Hepatic stellate cell (primary cell): ENCODE results near the gene UBE2L5.

Source experiments
- DNase-seq: peaks from one replicate; pipeline ENCODE4 v3.0.0; 2011; ENCODE audit warnings: low spot score

Gene UBE2L5

GRCh38 chr13:30477346-30478195 lies 55.3 kb downstream of the UBE2L5 start:
- DNase-seq = no peak
